GM13976 (cell line): ENCODE results near the gene STK24.

Experiments used
- DNase-seq: peaks from one replicate; pipeline ENCODE4 v3.0.0; 2012; ENCODE audit warnings: low spot score
- CTCF ChIP-seq: IDR thresholded peaks from 2 replicates; pipeline ENCODE4 v1.5.1; 2012; ENCODE audit warnings: borderline replicate concordance, mild to moderate bottlenecking; ENCODE audit not compliant: insufficient read depth; ENCODE audit errors: extremely low read depth, missing control alignments, control extremely low read depth
- in situ Hi-C: fragments of 300-500 bp; cut with MboI; formaldehyde crosslinking; loops from one replicate; pipeline ENCODE4 v1.12.0; 2022; ENCODE audit warnings: low sequenced_read_pairs, mixed read lengths, inconsistent platforms; ENCODE audit not compliant: unreplicated experiment

STK24 gene

GRCh38 chr13:98523455-98524102, 53.3 kb downstream of the STK24 start:
- no peak for TF ChIP-seq CTCF
- peak; percentile 64 for DNase-seq
- in situ Hi-C loops: no loop called here

GRCh38 chr13:98522371-98522770, 54.5 kb downstream of the STK24 start:
- in situ Hi-C loops: no loop called here
- TF ChIP-seq CTCF: no peak
- no peak for DNase-seq

GRCh38 chr13:98521461-98522247, 55.3 kb downstream of the STK24 start:
- no peak for DNase-seq
- in situ Hi-C loops: no loop called here
- TF ChIP-seq CTCF: no peak

GRCh38 chr13:98520674-98521449, 56.0 kb downstream of the STK24 start:
- in situ Hi-C loops: no loop called here
- no peak for TF ChIP-seq CTCF
- DNase-seq: no peak

- DNase-seq: no peak
- in situ Hi-C loops: no loop called here
- TF ChIP-seq CTCF: no peak
These were observed 56.9 kb downstream of the STK24 start for GRCh38 chr13:98519976-98520375.

- in situ Hi-C loops: no loop called here
- no peak for DNase-seq
- no peak for TF ChIP-seq CTCF
These were observed 59.2 kb downstream of the STK24 start for GRCh38 chr13:98517576-98518310.
